NAMALWA (cell line): Measurements from ENCODE around the gene STARD3.

Experiments used
- DNase-seq: peaks from one replicate; pipeline ENCODE4 v3.0.0-alpha.2; 2015; ENCODE audit warnings: low spot score

STARD3 gene

DNA sequence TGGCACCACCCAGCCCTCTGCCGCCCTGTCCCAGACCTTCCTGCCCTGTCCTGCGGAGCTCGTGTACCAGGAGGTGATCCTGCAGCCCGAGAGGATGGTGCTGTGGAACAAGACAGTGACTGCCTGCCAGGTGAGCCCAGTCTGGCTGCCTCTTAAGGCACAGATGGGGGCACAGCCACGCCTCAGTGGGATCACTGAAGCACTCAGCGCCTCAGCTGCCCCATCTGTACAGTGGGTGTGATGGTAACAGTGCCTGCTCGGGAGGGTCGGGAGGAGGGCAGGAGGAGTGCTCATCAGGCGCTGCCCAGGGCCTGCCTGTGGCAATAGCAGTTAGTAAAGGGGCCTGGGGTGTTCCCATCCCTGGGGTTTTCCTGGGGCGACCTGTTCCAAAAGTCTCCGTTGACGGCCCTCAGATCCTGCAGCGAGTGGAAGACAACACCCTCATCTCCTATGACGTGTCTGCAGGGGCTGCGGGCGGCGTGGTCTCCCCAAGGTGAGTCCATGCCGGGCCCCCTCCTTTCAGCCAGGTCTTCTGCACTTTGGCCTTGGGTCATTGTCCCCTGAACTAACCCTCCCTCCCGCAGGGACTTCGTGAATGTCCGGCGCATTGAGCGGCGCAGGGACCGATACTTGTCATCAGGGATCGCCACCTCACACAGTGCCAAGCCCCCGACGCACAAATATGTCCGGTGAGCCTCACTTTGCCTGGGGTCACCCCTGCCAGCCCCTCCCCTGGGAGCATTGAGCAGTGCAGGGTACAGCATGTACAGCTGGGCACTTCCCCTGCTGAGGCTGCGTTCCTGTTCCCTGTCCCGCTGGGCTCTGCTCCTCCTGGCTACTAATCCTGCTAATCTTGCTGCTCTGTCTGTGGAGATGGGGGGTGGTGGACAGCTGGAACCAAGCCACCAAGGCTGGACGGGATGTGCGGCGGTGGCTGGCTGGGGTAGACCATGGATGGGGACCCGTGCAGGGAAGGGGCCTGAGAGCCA lies 23.7 kb downstream of the STARD3 start:
- no peak for DNase-seq

DNA sequence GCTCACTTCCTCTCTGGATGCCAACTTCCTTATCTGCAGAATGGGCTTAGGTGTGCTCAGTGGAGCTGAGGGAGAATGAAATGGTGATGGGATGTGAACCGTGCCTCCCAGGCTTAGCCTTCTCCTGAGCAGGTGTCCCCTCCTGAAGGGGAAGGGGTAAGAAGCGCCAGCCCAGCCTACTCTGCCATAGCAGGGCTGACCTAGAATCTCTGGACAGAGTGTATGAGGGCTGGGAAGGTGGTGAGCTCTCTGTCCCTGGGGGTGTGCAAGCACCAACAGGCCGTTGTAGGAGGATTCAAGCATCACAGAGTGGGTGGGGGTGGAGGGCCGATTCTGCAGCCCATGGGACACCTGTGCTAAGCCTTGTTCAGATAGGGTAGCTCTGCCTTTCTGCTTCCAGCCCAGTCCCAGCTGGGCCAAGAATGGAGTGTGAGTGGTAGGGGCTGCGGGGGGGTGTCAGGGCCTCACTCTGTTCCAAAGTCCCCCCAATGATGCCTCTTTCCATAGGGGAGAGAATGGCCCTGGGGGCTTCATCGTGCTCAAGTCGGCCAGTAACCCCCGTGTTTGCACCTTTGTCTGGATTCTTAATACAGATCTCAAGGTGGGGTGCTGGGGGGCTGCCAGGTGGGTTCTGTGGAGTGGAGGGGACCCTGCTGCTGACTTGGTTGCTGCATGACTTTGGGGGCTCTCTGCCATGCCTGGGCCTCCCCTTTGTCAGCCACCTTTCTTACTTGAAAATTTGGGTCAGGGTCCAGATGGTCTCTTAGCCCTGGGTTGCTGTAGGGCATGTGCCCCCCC lies 25.0 kb downstream of the STARD3 start:
- DNase-seq = no peak

GRCh38 chr17:39662551-39663339 lies 25.8 kb downstream of the STARD3 start:
- DNase-seq = no peak

- no peak for DNase-seq
Observed at GRCh38 chr17:39663340-39663687, 26.4 kb downstream of the STARD3 start.

- no peak for DNase-seq
Observed at GRCh38 chr17:39663688-39664580, 27.0 kb downstream of the STARD3 start.

GRCh38 chr17:39664581-39665561 lies 27.9 kb downstream of the STARD3 start, which contains the start of gene TCAP:
Gene TCAP, plus strand, starts transcription at chr17:39665349. Its CDS starts 11 bp downstream, at chr17:39665360.
- no peak for DNase-seq

DNA sequence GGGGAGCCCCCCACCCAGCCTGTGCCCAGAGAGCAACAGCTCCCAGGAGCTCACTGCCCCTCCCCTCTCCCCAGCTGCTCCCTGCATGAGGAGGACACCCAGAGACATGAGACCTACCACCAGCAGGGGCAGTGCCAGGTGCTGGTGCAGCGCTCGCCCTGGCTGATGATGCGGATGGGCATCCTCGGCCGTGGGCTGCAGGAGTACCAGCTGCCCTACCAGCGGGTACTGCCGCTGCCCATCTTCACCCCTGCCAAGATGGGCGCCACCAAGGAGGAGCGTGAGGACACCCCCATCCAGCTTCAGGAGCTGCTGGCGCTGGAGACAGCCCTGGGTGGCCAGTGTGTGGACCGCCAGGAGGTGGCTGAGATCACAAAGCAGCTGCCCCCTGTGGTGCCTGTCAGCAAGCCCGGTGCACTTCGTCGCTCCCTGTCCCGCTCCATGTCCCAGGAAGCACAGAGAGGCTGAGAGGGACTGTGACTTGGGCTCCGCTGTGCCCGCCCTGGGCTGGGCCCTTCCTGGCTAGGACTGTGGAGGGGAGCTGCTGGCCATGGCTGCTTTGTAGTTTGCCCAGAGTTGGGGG lies 28.8 kb downstream of the STARD3 start:
- peak; percentile 43 for DNase-seq

- no peak for DNase-seq
Observed at GRCh38 chr17:39666231-39666600, 29.3 kb downstream of the STARD3 start.

DNA sequence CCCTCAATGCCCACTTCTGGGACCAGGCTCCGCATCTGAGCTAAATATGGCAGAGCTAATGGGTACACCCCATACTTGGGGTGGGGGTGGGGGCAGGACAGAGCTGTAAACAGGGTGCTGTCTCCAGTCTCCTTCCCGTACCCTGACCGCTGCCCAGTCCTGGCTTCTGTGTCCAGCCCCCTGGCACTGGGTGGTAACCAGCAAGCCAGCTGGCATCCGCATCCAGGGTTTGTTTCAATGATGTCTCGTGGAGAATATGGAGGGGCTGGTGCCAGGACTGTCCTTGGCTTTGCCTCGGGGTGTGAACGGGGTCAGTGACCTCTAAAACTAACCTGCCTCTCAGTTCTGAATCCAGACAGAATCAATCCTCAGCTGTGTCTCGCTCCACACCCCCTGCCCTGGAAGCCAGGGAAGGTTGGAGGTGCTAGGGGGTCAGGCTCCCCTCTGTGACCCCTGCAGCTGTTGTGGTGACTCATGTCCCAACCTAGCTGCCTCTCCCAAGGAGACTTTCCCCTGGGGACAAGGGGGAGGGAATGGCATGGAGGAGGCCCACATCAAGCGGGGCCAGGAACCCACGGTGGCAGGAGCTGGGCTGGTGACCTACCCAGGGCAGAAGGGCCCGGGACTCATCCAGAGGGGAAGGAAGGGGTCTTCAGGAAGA lies 29.8 kb downstream of the STARD3 start:
- no peak for DNase-seq

DNA sequence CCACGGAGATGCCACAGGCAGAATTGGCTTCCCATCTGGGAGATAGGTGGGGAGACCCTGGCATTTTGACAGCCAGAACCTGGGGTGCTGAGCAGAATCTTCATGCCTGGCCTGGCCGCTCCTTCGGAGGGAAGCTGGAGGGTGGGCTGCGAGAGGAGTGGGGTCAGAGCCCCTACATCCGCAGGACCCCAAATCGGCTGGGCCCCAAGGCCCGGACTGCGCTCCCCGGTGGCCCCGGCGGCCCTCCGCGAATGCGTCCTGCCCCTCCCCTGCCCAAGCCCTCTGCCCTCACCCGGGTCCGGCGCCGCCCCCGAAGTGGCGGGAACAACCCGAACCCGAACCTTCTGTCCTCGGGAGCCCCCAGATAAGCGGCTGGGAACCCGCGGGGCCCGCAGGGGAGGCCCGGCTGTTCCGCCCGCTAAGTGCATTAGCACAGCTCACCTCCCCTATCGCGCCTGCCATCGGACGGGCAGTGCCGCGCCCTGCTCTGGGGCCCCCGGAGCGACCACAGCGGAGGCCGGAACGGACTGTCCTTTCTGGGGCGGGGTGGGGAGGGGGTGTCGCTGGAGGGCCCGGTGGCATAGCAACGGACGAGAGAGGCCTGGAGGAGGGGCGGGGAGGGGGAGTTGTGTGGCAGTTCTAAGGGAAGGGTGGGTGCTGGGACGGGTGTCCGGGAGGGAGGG lies 30.5 kb downstream of the STARD3 start:
- DNase-seq = no peak

DNA sequence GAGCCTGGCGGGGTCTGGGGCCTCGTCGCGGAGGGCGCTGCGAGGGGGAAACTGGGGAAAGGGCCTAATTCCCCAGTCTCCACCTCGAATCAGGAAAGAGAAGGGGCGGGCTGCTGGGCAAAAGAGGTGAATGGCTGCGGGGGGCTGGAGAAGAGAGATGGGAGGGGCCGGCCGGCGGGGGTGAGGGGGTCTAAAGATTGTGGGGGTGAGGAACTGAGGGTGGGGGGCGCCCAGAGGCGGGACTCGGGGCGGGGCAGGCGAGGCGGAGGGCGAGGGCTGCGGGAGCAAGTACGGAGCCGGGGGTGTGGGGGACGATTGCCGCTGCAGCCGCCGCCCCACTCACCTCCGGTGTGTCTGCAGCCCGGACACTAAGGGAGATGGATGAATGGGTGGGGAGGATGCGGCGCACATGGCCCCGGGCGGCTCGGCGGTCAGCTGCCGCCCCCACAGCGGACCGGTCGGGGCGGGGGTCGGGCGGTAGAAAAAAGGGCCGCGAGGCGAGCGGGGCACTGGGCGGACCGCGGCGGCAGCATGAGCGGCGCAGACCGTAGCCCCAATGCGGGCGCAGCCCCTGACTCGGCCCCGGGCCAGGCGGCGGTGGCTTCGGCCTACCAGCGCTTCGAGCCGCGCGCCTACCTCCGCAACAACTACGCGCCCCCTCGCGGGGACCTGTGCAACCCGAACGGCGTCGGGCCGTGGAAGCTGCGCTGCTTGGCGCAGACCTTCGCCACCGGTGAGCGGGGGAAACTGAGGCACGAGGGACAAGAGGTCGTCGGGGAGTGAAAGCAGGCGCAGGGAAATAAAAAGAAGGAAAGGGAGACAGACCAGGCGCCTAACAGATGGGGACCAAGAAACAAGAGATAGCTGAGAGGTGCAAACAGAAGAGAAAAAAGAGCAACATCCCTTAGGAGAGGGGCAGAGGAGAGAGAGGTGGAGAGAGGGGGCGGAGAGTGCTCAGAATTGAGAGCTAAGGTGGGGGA lies 31.3 kb downstream of the STARD3 start, which contains the start of gene PNMT:
Gene PNMT, plus strand, starts transcription at position 509 of the 980 bp plus-strand sequence. Its CDS starts 23 bp downstream, at position 532.
- peak; percentile 79 for DNase-seq

DNA sequence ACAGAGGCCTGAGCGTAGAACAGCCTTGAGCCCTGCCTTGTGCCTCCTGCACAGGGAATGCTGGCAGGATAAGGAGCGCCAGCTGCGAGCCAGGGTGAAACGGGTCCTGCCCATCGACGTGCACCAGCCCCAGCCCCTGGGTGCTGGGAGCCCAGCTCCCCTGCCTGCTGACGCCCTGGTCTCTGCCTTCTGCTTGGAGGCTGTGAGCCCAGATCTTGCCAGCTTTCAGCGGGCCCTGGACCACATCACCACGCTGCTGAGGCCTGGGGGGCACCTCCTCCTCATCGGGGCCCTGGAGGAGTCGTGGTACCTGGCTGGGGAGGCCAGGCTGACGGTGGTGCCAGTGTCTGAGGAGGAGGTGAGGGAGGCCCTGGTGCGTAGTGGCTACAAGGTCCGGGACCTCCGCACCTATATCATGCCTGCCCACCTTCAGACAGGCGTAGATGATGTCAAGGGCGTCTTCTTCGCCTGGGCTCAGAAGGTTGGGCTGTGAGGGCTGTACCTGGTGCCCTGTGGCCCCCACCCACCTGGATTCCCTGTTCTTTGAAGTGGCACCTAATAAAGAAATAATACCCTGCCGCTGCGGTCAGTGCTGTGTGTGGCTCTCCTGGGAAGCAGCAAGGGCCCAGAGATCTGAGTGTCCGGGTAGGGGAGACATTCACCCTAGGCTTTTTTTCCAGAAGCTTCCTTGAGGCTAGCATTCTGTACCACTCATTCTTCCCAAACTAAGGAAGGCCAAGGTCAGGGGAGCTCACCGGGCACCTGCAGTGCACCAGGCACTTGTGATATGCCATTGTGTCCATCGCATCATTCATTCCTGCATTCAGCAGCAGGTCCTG lies 33.2 kb downstream of the STARD3 start:
- no peak for DNase-seq

GRCh38 chr17:39670746-39671145 lies 33.8 kb downstream of the STARD3 start:
- no peak for DNase-seq

DNA sequence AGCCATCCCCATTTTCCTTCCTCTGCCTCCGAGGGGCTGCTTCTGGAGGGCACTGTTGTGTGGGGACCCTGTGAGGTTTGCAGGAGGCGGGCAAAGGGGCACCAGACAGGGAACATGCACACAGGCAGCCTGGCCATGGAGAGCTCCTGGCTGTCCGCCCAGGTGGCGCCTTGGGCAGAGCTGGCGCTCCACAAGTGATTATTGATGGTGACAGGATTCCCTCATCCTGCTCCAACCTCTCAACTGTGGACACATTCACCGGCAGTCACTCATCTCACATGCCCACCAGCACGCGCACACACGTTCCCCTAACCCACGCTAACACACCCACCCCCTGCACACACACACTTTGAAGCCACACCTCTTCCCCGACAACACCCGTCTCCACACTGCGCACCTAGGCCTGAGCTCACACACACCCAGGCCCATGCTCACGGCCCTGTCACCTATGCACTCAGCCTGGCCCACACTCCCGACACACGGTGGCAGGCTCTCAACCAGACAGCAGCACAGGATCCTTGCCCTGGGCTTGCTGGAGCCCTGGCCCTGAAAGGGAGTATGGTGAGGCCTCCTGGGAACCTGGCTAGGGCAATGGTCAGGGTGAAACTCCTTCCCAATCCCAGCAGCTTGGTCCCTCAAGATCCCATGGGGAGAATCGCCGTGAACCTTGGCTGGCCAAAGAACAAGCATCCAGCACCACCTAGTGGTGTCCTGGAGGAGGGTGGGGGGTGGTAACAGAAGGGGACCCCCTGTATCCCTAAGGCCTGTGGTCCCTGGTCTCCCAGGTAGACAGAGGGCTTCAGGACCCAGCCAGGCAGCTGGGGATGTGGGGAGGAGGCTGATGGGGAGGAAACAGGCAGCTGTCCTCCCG lies 34.9 kb downstream of the STARD3 start:
- DNase-seq = peak; percentile 45
